GM19043 (cell line): ENCODE data around the gene SPINT3.

ENCODE experiments used
- ATAC-seq: cut with Tn5 transposase; IDR thresholded peaks from one replicate; pipeline ENCODE4 v1.9.1; 2021; ENCODE audit warnings: low read depth; ENCODE audit not compliant: unreplicated experiment

SPINT3 gene, protein sequence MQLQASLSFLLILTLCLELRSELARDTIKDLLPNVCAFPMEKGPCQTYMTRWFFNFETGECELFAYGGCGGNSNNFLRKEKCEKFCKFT

DNA sequence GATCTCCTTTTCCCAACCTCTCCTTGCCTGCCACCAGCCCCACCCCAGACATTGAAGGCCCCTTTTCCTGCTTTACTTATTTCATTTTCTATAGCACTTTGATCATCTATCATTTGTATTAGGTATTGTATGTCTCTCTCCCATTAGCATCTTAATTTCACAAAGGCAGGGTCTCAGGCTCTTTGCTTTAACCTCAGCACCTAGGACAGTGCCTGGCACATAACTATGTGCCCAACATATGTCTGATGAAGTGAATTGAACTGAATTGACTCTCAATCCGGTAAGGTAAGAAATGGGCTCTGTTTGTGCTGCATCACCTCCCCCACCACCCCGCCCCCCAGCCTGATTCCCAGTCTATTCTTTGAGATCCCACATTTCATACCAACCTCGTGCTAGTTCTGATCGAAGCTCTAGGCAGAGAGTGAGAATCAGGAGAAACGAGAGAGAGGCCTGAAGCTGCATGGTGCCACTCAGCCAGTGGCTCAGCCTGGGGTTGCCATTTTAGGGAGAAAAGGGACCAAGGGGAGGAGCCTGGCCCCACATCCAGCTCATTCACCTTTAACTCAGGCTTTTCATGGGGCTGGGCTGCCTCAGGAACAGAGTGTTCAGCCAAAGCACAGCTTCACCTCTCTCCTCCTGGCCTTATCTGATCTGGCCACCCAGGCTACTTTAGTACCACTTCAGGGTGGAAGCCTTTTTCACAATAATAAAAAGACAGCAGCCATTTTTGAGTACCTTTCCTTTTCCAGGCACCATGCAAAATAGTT lies at the start of gene SPINT3:
Gene SPINT3, minus strand, starts transcription at position 476 of the 767 bp plus-strand sequence. Its CDS starts 14 bp downstream, at position 462.
- no peak for ATAC-seq

DNA sequence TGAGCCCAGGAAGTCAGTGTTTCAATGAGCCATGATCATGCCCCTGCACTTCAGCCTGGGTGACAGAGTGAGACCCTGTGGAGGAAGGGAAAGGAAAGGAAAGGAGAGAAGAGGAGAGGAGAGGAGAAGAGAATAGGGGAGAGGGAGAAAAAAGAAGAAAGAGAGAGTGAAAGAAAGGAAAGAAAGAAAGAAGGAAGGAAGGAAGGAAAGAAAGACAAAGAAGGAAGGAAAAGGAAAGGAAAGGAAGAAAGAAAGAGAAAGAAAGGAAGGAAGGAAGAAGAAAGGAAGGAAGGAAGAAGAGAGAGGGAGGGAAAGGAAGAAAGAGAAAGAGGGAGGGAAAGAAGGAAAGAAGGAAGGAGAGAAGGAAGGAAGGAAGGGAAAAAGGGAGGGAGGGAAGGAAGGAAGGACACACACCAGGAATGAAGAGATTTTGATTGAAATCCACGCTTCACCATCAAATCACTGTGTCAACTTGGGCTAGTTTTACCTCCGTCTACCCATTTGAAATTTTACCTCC lies 49.4 kb upstream of the SPINT3 start:
- ATAC-seq, result no peak

DNA sequence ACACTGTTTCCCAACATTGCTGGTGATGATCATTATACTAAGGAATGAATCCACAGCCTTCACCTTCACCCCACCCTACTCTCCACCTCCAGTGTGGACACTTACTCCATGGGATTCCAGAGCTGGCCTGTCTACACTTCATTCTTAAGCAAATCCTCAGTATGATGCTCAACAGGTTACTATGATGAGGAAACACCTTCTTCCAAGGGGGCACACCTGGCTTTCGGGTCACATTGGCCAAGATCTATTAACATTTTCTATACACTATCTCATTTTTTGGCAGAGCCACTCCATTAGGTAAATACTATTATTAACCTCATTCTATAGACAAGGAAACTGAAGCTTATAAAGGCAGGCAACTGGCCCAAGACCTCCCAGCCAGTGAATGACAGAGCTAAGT lies 39.8 kb upstream of the SPINT3 start:
- ATAC-seq, result no peak

DNA sequence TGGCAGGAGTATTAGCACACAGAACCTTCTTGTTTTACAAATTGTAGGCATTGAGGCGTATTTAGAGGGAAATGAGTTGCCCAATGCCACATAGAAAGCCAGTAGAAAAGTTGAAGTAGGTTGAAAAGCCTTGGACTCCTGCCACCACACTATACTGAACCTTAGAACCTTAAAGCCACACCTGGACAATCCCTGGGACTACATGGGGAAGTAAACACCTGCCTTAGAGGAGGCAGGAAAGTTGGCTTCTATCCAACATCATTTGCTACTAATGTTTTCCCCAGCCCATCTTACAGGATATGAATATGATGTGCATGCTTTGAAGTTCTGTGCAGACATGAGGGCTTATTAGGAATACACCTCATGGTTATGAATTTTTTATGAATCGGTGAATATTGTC lies 37.0 kb upstream of the SPINT3 start:
- ATAC-seq, result no peak

DNA sequence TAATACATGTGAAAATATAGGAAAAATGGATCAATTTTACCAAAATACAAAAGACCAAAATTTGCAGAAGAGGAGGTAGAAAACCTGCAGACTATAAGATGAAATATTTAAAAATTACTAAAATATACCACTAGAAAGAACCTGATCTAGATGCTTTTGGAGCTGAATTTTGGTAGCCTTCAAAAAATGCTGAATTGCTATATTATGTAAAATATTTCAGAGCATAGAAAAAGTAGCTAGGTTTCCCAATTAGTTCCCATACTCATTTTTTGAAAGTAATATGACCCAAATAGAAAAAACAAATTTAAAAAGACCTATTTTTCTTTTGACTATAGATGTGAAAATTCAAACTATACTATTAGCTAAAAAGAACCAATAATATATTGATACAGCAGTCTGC lies 35.3 kb upstream of the SPINT3 start:
- ATAC-seq, result no peak

DNA sequence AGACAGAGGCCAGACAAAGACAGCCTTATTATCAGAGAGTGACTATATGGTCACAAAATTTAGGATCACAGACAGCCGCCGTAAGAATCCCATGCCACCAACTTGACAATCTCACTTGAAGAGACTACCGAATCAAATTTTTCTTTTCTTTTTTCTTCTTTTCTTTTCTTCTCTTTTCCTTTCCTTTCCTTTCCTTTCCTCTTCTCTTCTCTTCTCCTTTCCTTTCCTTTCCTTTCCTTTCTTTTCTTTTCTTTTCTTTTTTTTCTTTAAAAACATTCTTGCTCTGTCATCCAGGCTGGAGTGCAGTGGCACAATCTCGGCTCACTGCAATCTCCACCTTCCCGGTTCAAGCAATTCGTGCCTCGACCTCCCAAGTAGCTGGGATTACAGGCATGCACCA lies 33.0 kb upstream of the SPINT3 start:
- no peak for ATAC-seq

DNA sequence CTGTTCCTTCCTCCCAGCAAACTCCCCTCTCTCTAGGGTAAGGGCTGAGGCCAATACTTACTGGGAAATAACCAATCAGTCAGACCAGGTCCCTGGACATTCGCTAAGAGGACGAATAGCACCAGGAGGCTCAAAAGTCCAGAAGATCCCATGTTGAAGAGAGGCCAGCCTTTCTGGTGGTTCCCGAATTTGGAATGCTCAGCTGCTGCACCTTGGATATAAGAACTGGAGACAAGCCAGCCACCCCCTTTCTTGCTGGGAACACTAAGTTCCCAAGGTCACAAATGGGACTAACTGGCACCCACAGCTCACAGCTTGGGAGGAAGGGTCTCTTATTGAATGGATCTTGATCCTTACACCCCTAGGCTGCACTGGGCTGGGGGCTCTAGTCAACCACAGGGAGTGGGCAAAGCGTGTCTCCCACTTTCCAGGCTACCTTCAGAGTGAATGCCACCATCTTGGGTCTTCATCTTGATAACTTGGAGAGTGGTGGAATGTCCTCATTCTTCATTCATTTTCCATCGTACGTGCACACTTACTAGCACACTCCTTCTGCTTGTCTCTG lies 31.9 kb upstream of the SPINT3 start, which contains the start of gene EPPIN:
Gene EPPIN, minus strand, starts transcription at position 196 of the 565 bp plus-strand sequence. Its CDS starts 44 bp downstream, at position 152.
- no peak for ATAC-seq

DNA sequence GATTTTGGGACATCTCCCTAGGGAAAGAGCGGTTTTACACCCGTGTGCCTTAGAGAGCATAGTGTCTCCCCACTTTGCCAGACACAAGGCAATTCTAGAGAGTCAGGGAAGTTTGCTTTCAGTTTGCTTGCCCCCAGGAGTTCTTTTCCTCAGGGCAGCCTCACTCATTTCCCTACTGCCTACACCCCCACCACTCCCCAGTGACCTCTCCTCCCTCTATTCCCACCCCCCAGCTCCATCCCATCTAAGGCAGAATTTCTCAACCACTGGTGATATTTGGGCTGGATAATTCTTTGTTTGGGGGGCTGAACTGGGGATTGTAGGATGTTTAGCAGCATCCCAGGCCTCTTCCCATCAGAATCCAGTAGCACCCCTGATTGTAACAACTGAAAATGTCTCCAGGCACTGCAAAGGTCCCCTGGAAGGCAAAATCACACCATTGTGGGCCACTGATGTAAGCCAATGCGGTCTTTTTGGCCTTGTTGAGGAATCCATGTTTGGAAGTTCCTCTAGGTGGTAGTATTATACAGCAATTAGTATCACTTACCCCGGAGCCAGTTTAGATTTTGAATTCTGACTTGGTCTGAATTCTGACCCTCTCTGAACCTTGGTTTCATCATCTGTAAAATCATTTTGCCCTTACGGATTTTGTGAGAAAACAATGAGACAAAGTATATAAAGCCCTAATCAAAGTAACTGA lies 30.5 kb upstream of the SPINT3 start:
- no peak for ATAC-seq

DNA sequence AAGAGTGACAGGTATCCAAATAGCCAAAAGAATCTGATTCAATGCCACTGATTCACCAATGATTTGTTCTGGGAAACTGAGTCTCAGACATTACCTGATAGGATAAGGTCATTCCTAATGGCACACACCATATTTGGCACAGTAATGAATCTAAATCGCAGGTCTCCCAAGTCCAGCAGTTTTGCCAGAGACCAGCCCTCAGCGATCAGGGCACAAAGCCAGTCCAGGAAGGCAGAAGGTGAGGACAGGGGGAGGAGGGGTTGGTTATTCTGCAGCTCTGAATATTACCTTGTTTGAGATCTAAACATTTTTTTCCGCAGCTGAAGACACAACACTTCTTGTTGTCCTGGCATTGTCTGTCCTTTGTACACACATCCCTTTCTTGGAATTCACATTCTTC lies 29.9 kb upstream of the SPINT3 start:
- no peak for ATAC-seq

DNA sequence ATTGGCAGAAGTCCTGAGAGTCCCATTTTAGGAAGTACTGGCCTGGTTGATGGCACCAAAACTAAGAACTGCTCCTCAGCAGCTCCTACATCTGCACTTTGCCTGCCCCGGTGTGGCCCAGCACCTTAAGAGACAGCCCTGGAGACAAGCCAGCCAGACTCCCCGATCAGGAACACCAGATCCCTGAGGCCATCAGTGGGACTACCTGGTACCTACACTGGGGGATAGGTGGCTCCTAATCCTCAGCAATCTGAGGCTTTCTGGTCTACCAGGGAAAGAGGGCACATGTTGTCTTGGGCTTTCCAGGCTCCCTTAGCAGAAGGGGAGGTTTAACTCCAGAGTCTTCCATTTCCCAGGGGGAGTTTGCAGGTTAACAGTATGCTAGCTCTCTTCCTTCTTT lies 24.0 kb upstream of the SPINT3 start, which contains the start of gene WFDC6:
Gene WFDC6, minus strand, starts transcription at position 101 of the 400 bp plus-strand sequence. Its CDS starts 75 bp downstream, at position 26.
- no peak for ATAC-seq

DNA sequence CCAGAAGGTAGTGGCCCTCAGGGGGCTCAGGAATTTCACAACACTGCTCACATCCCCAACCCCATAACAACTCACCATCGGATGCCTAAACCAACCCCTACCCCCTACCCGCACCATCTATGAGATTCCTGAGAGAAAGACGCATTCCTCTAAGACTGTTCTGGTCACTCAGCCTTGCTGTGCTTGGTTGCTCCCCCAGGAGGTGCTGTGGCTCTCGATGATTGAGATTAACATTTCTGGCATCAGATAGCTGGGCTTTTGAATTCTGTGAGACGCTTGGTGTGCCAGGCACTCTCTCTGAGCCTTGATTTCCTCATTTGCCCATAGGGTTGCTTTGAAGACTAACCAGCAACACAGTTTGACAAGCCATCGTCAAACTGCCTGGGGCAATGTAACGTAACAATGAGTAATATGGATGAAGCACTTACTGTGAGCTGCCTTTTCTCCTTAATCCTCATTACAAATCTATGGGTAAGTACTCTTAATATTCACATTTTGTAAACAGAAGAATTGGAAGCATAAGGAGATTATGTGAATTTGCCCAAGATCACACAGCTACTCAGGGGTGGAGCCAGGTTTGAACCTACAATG lies 22.9 kb upstream of the SPINT3 start:
- no peak for ATAC-seq

DNA sequence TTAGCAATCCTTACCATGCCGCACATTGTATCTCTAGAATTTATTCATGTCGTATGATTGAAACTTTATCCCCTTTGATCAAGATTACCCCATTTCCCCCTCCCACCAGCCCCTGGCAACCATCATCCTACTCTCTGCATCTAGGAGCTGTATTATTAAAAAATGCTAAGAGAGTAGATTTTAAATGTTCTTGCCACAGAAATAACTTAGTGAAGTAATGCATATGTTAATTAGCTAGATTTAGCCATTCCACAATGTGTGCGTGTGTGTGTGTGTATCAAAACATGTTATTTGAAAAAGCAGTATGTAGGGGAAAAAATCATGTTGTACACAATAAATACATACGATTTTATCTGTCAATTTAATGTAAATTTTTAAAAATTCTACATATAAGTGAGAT lies 11.9 kb upstream of the SPINT3 start:
- no peak for ATAC-seq

DNA sequence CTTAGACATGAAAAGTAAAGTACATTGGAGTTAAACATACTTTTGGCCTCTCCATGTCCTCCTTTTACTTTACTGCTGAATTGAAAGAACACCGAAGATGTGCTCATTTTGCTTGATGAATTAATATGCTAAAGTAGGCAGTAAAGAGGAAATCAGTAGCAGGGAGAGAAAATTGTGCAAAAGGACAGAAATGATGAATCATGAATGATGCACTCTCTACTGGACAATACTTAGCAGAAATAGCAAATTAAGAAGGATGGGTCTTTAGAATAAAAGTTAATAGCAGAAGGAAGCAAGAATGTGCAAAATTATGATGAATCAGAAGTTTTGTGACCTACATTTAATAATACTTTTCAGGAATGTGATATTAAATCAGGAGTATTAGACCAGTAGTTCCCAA lies 8.4 kb upstream of the SPINT3 start:
- no peak for ATAC-seq

DNA sequence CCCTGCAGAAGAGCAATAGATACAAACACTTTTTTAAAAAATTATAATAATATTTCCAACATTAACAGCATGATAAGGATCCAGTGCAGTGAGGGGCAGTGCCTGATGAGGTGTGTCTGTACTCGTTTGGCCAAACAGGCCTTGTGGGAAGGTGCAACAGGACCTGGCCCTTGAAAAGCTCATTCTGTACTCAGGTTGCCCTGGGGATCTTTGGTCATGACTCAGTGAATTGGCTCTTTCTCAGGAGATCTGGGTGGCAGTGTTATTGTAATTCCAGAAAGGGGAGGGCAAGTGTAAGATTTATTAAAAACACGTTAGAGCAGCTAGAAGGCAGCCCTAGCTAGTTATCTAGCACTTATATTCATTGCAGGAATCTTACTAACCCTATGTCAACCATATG lies 2.9 kb upstream of the SPINT3 start:
- ATAC-seq, result no peak

DNA sequence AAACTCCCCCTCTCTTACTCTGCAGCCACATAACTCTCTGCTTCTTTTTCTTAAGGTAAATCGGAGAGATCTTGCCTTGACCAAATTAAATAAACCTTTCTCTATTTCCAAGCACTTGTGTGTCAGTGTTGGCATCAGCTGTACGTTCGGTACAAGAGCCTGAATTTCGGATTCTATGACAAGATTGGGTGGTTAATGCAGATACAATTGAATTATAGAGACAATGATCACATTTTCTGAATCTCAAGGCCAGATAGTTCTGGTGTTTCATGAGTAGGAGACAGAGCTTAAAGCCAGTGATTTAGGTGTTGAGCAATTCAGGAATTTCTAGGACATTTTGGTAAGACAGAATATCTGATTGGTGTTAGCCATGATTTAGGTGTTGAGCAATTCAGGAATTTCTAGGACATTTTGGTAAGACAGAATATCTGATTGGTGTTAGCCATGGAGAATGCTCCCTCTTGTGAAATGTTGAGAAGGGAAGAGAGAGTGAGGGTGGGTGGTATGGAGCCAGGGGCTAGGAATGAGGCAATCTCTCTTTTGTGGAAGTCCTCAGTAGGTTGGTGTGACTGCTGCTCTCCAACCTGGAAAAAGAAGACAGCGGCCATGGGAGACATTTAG lies 5.1 kb downstream of the SPINT3 start:
- ATAC-seq, result no peak

DNA sequence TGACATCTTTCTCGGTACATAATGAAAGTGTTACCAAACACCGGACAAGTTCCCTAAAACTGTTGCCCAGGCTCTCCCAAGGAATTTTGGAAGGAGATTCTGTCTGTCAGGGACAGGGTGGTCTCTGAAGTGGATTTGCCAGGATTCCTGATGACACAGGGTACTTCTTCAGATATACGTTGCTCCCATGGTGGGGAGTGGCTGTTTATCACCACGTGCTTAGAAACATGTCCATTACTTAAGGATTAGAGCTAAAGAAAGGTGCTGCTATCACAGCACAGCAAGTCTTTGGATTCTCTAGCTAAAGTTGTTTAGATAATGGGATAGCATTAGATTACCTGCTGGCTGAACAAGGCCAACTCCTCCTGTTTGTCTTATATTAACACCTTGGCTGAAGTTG lies 6.3 kb downstream of the SPINT3 start:
- no peak for ATAC-seq

DNA sequence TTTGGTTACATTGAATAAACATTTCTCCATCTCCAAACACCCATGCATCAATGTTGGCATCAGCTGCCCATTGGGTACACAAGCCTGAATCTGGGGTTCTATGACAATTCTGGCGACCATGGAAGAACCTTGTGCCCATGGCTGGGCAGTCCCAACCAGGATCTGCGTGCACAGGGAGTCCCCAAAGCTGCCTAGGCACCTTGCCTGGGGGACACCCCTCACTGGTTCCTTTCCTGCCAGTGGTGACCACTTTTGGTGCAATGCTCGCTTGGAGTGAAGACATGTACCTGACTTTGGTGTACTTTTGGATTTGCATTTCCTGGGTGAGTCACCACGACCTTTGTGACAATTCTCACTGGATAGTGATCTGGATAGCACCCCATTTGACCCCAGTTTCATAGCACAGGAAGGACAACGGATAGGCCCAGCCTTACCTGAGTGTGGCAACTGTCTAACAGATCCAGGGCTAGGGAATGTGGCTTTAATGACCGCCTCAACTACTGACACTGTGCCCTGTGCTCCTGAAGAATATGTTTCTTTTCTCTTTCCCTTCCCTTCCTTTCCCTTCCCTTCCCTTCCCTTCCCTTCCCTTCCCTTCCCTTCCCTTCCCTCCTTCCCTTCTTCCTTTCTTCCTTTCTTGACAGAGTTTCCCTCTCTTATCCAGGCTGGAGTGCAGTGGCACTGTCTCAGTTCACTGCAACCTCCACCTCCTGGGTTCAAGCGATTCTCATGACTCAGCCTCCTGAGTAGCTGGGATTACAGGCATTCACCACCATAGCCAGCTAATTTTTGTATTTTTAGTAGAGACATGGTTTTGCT lies 7.1 kb downstream of the SPINT3 start:
- no peak for ATAC-seq

DNA sequence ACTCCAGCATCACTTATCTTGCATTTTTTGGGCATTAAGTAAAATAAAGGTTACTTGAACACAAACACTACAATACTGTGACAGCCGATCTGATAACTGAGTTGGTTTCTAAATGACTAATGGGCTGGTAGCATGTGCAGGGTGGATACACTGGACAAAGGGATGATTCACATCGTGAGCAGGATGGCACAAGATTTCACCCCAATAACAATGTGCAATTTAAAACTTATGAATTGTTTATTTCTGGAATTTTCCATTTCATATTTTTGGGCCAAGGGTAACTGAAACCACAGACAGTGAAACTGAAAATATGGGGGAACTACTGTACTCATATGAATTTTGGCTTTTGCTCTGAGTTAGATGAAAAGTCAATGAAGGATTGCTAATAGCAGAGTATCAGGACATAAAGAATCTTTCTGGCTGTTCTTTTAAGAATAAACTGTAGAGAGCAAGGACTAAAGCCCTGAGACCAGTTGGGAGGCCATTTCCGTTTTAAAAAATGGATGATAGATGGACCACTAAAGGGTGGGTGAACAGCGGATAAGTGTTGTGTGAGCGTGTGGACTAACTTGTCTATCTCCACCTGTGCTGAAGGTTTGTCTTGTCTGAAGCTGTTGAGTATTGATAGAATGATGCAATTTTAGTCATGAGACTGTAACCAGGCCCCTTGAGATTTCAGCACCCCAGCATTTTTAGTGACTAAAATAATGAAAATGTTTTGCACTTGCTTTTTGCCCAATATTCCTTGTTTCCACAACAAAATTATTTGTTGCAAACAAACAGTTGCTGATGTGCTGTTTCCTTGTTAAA lies 8.2 kb downstream of the SPINT3 start:
- ATAC-seq, result no peak

DNA sequence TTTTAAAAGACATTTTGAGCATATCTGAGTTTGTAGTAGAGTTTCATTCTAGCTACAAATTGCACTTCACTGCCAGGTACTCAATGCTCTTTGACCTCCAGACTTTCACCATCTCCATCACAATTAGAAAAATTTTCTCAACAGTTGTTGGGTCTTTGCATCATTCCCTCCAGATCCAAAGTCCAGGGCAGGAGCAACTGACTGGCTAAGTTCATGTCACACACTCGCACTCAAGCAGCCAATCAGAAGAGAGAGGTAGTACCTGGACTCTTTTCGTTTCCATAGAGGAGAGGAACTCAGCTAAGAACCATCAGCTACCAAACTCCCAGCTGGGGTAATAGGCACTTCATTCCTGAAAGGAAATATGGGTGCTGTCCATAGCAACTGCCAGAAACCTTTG lies 9.0 kb downstream of the SPINT3 start:
- ATAC-seq, result no peak
